SU-DHL-6 (cell line): Measurements from ENCODE around the gene KDM4B.
"Not testable (repeated sequence)": the region's sequence is repeated elsewhere in the genome, so short reads cannot be mapped to it uniquely, and the experiment has no call there.

Source experiments
- H2AFZ ChIP-seq: fragments of 200-600 bp; sonication (generic); 2 replicates; pipeline ENCODE4 v1.6.1; 2014; ENCODE audit warnings: low read depth, mild to moderate bottlenecking, moderate library complexity, mixed read lengths, antibody characterized with exemption, low read length; ENCODE audit not compliant: severe bottlenecking
- H3F3A ChIP-seq: fragments of 200-600 bp; shearing (Covaris generic); 2 replicates; pipeline ENCODE4 v1.6.0; 2016; ENCODE audit warnings: antibody characterized with exemption, mild to moderate bottlenecking; ENCODE audit not compliant: insufficient read depth
- H3K27ac ChIP-seq: fragments of 200-600 bp; sonication (generic); 2 replicates; pipeline ENCODE4 v1.5.1; 2016; ENCODE audit warnings: low read depth, mild to moderate bottlenecking, low read length, moderate library complexity, mixed read lengths
- H3K27me3 ChIP-seq: fragments of 200-600 bp; sonication (generic), shearing (Covaris generic); 2 replicates; pipeline ENCODE4 v1.6.0; 2014; ENCODE audit warnings: mild to moderate bottlenecking, low read length
- H3K36me3 ChIP-seq: fragments of 200-600 bp; sonication (generic); 2 replicates; pipeline ENCODE4 v1.6.1; 2014; ENCODE audit warnings: mild to moderate bottlenecking, low read length, mixed read lengths
- H3K4me2 ChIP-seq: fragments of 300-600, 200-600 bp; shearing (Covaris generic), sonication (generic); 2 replicates; pipeline ENCODE4 v1.6.0; 2014; ENCODE audit warnings: low read length, low read depth, mild to moderate bottlenecking; ENCODE audit not compliant: poor library complexity, severe bottlenecking
- H3K4me3 ChIP-seq: fragments of 200-600 bp; sonication (generic); 2 replicates; pipeline ENCODE4 v1.5.1; 2014; ENCODE audit warnings: antibody characterized with exemption, low read length, mild to moderate bottlenecking, mixed read lengths; ENCODE audit not compliant: insufficient read depth, poor library complexity, severe bottlenecking
- H3K79me2 ChIP-seq: fragments of 200-600 bp; sonication (generic); 2 replicates; pipeline ENCODE4 v1.6.1; 2014; ENCODE audit warnings: mild to moderate bottlenecking, low read length, moderate library complexity; ENCODE audit not compliant: insufficient read depth
- H3K9ac ChIP-seq: fragments of 200-600 bp; sonication (generic); 2 replicates; pipeline ENCODE4 v1.7.0; 2014; ENCODE audit warnings: mild to moderate bottlenecking, low read length
- H3K9me2 ChIP-seq: fragments of 200-600 bp; sonication (generic); replicated peaks from 2 replicates; pipeline ENCODE4 v1.6.1; 2014; ENCODE audit warnings: low read length; ENCODE audit not compliant: insufficient read depth
- H3K9me3 ChIP-seq: fragments of 200-600 bp; sonication (generic); 2 replicates; pipeline ENCODE4 v1.6.1; 2014; ENCODE audit warnings: low read length, mixed read lengths; ENCODE audit not compliant: insufficient read depth
- H4K20me1 ChIP-seq: fragments of 200-600 bp; sonication (generic); 2 replicates; pipeline ENCODE4 v1.6.1; 2014; ENCODE audit warnings: low read depth, mild to moderate bottlenecking, antibody characterized with exemption, low read length, moderate library complexity, mixed read lengths
- CTCF ChIP-seq: fragments of 200-600 bp; sonication (generic); IDR thresholded peaks from one replicate; pipeline ENCODE4 v1.5.1; 2017; ENCODE audit warnings: antibody characterized with exemption, mild to moderate bottlenecking, low read length, moderate library complexity; ENCODE audit not compliant: insufficient read depth, poor library complexity, severe bottlenecking
- EZH2phosphoT487 ChIP-seq: fragments of 200-600 bp; sonication (generic), shearing (Covaris generic); conservative IDR thresholded peaks from 2 replicates; pipeline ENCODE4 v1.6.1; 2018; ENCODE audit warnings: mild to moderate bottlenecking, antibody characterized with exemption, low read length, moderate library complexity, mixed read lengths

KDM4B gene

GRCh38 chr19:4933528-4933927 is 35.4 kb upstream of the KDM4B start:
- no peaks in the 10 kb centered on the region for H3K27me3 ChIP-seq
- no peaks in the 10 kb centered on the region for H3K9me2 ChIP-seq
- H3K4me2 ChIP-seq, result no peak overlapping the region
- TF ChIP-seq EZH2phosphoT487 (no peak), CTCF (no peak)
- H3K79me2 ChIP-seq, result peaks cover 7% of the 10 kb centered on the region; the same call in 1 of the 2 replicates
- peaks cover 10% of the 10 kb centered on the region; the same call in 1 of the 2 replicates for H3K36me3 ChIP-seq
- no peaks in the 10 kb centered on the region for H3K9me3 ChIP-seq
- no peaks in the 10 kb centered on the region for H3F3A ChIP-seq
- H3K9ac ChIP-seq, result no peak overlapping the region
- no peak overlapping the region for H3K27ac ChIP-seq
- peaks cover 5% of the 10 kb centered on the region; the same call in 1 of the 2 replicates for H4K20me1 ChIP-seq
- H2AFZ ChIP-seq, result no peak overlapping the region
- H3K4me3 ChIP-seq, result no peak overlapping the region

- TF ChIP-seq EZH2phosphoT487 (no peak), CTCF (no peak)
- H3K27ac ChIP-seq, result no peak overlapping the region
Measured at GRCh38 chr19:4935444-4935843, 33.5 kb upstream of the KDM4B start.

GRCh38 chr19:4937060-4937459 is 31.9 kb upstream of the KDM4B start:
- peaks cover 12% of the 10 kb centered on the region for H3K79me2 ChIP-seq
- no peaks in the 10 kb centered on the region for H3K9me3 ChIP-seq
- no peak overlapping the region for H3K9ac ChIP-seq
- 0 out of 2 replicates have a peak, but pooled peaks cover 5% of the 10 kb centered on the region for H4K20me1 ChIP-seq
- H3K36me3 ChIP-seq, result peaks cover 7% of the 10 kb centered on the region; the same call in 1 of the 2 replicates
- no peaks in the 10 kb centered on the region for H3K27me3 ChIP-seq
- H2AFZ ChIP-seq, result no peak overlapping the region
- no peaks in the 10 kb centered on the region for H3F3A ChIP-seq
- TF ChIP-seq CTCF, result no peak
- no peak for TF ChIP-seq EZH2phosphoT487
- no peak overlapping the region for H3K4me3 ChIP-seq
- H3K27ac ChIP-seq, result no peak overlapping the region
- H3K4me2 ChIP-seq, result no peak overlapping the region
- H3K9me2 ChIP-seq, result no peaks in the 10 kb centered on the region

More at GRCh38 chr19:4935444-4935843, 33.5 kb upstream of the KDM4B start:
- Histone ChIP-seq H3K36me3 (peaks cover 7% of the 10 kb centered on the region; the same call in 1 of the 2 replicates), H2AFZ (no peak overlapping the region), H3K9me3 (no peaks in the 10 kb centered on the region), H3K79me2 (peaks cover 12% of the 10 kb centered on the region), H3K9me2 (no peaks in the 10 kb centered on the region), H3K4me2 (no peak overlapping the region), H3F3A (no peaks in the 10 kb centered on the region), H3K27me3 (no peaks in the 10 kb centered on the region), H4K20me1 (0 out of 2 replicates have a peak, but pooled peaks cover 5% of the 10 kb centered on the region), H3K4me3 (no peak overlapping the region), H3K9ac (no peak overlapping the region)

- H3K4me3 ChIP-seq, H3K9me2 ChIP-seq, H4K20me1 ChIP-seq, H2AFZ ChIP-seq, H3K27me3 ChIP-seq, H3K9me3 ChIP-seq, H3K27ac ChIP-seq, H3K4me2 ChIP-seq, H3K36me3 ChIP-seq, H3F3A ChIP-seq, H3K9ac ChIP-seq: not testable (repeated sequence)
- peaks cover 12% of the 10 kb centered on the region for H3K79me2 ChIP-seq
Measured at GRCh38 chr19:4938461-4938860, 30.5 kb upstream of the KDM4B start.
